HUDEP-2 (cell line): Measurements from ENCODE around the gene UBR7.

Experiments
- DNase-seq, 76 experiments: peaks; one replicate each; lab custom pipeline; 2025; ENCODE audit not compliant: unreplicated experiment in 76 of 76; lab: John Stamatoyannopoulos, UW

The UBR7 gene

DNA sequence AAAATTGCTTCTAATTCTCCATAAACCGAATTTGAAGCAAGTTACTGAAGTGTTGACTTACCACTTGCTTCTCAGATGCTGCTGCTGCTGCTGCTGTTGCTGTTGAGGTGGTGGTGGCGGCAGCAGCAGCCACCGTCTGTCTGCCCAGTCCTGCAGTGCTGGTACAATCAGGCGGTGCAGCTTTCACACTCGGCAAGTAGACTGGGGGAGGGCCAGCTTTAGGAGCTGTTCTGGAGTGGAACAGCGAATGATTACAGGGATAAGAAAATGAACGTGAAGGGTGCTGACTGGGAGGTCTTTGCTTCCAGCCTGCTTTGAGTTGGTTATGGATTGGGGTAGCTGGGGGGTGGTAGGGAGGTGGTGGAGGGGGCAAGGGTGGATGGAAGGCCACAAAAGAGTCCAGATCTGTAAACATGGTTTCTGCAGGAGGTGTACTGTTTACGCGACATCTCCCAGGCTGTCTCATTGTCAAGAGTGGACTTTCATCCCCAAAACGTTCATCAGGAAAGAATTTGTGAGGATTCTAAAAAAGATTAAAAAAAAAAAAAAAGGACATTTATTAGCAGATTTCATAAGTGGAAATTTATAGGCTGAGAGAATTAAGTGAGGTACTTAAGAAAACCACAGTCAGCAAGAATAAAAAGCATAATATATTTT is 38.8 kb downstream of the UBR7 start:
- no peak for DNase-seq

GRCh38 chr14:93246534-93246933 is 39.5 kb downstream of the UBR7 start:
- DNase-seq: no peak

DNA sequence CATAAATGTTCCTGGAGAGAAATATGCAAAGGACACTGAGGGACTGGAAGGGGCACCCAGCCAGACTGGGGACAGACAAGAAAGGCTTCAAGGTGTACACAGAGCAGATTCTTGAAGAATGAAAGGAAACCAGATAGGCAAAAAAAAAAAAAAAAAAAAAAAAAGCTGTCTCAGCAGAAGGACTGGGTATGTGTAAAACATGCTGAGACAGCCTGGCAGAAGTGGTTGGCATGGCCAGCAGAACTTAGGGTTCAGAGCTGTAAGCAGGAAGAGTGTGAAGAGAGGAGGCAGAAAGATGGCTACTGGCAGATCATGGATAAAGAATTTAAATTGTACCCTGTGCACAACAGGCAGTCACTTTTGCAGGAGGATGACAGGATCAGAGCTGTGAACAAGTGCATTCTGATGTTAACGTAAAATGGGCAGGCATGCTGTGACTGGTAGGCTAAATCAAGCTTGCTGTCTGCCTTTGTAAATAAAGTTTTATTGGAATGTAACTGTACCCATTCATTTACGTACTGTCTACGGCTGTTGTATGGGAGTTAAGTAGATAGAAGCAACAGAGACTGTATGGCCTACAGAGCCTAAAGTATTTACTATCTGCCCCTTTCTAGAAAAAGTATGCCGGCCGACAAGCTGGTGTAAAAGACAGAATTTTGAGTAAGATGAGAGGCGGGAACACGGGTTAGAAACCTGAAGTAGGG is 42.2 kb downstream of the UBR7 start:
- no peak for DNase-seq

DNA sequence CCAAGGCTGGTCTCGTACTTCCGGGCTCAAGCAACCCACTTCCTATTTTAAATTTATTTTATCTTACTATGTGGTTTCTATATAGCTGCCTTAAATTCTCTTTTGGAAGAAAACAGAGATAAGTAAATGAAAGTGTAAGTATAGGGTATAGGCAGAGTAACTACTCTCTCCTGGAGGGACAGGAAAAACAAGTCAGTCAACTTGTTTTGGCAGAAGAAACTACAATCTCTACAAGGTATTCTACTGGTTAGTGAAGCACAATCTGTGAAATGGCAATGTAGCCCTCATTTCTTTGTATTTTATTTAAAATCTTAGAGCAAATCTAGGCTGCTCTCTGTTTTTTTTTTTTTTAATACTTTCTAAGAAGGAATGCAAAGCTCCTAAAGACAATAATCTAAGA is 55.4 kb downstream of the UBR7 start:
- no peak for DNase-seq

GRCh38 chr14:93263416-93263815 is 56.4 kb downstream of the UBR7 start:
- DNase-seq: no peak

DNA sequence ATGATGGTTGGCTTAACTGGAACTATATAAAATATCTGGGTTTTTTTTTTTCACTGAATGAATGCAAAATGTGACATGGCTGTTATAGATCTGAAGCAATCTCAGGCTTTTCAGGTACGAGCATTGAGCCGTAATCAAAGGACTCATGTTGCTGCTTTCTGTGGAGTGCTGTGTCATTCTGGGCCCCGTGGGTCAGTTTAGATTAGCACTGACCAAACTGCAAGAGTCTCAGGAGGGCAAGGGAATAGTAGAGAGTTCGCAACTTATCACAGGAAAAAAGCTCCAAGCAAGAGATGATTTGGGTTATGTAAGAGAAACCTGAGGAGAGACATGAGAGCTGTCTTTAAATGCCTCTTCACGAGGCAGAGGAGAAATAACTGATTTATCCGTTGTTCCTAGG is 59.1 kb downstream of the UBR7 start:
- DNase-seq: no peak

GRCh38 chr14:93267149-93267711 is 60.2 kb downstream of the UBR7 start:
- no peak for DNase-seq

DNA sequence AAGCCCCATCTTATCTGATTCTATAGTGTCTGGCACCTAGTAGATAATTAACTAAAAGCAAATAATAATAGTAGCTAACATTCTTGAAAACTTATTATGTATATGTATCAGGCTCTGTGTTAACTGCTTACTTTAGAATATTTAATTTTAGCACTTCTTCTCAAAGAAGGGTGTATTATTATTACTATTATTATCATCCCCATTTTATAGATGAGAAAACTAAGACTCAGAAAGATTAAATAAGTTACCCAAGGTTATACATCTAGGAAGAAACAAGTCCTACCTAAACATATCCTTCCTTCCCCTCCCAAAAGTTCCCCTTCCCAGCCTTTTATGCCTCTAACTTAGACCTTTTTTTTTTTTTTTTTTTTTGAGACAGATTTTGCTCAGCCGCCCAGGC is 61.4 kb downstream of the UBR7 start:
- no peak for DNase-seq

GRCh38 chr14:93269341-93270068 is 62.4 kb downstream of the UBR7 start:
- peak in 2 of 76 experiments; percentile 5 to 21 for DNase-seq

GRCh38 chr14:93271111-93271510 is 64.1 kb downstream of the UBR7 start:
- no peak for DNase-seq

- no peak for DNase-seq
Observed at GRCh38 chr14:93274055-93274806, 67.2 kb downstream of the UBR7 start.

GRCh38 chr14:93276031-93276716 is 69.1 kb downstream of the UBR7 start:
- no peak for DNase-seq
